HG03571 (cell line): Measurements from ENCODE around the gene CFAP299.

Experiments used
- ATAC-seq: cut with Tn5 transposase; IDR thresholded peaks from one replicate; pipeline ENCODE4 v1.9.1; 2021; ENCODE audit not compliant: unreplicated experiment

Gene CFAP299

GRCh38 chr4:80495865-80496264, 160.3 kb downstream of the CFAP299 start:
- ATAC-seq: no peak

- ATAC-seq: no peak
These were observed 163.2 kb downstream of the CFAP299 start for GRCh38 chr4:80498725-80499124.

GRCh38 chr4:80500613-80501012, 165.1 kb downstream of the CFAP299 start:
- ATAC-seq: no peak

GRCh38 chr4:80507077-80507476, 171.5 kb downstream of the CFAP299 start:
- ATAC-seq: no peak

GRCh38 chr4:80507507-80507906, 172.0 kb downstream of the CFAP299 start:
- no peak for ATAC-seq

GRCh38 chr4:80515496-80515895, 180.0 kb downstream of the CFAP299 start:
- no peak for ATAC-seq

- no peak for ATAC-seq
These were observed 185.9 kb downstream of the CFAP299 start for GRCh38 chr4:80521438-80521837.

- no peak for ATAC-seq
These were observed 191.2 kb downstream of the CFAP299 start for GRCh38 chr4:80526697-80527096.

- no peak for ATAC-seq
These were observed 193.5 kb downstream of the CFAP299 start for GRCh38 chr4:80529026-80529425.

- ATAC-seq: no peak
These were observed 197.3 kb downstream of the CFAP299 start for GRCh38 chr4:80532674-80533333.

- no peak for ATAC-seq
These were observed 200.0 kb downstream of the CFAP299 start for GRCh38 chr4:80535551-80535950.

GRCh38 chr4:80538276-80538926, 202.9 kb downstream of the CFAP299 start:
- no peak for ATAC-seq

- no peak for ATAC-seq
These were observed 203.7 kb downstream of the CFAP299 start for GRCh38 chr4:80539190-80539589.

GRCh38 chr4:80540349-80540748, 204.8 kb downstream of the CFAP299 start:
- ATAC-seq: no peak

- peak; percentile 96 for ATAC-seq
These were observed 205.4 kb downstream of the CFAP299 start for GRCh38 chr4:80540785-80541469.

GRCh38 chr4:80542747-80543146, 207.2 kb downstream of the CFAP299 start:
- ATAC-seq: no peak

GRCh38 chr4:80560337-80560736, 224.8 kb downstream of the CFAP299 start:
- ATAC-seq: no peak

- no peak for ATAC-seq
These were observed 230.8 kb downstream of the CFAP299 start for GRCh38 chr4:80566203-80566872.

- ATAC-seq: no peak
These were observed 233.4 kb downstream of the CFAP299 start for GRCh38 chr4:80568891-80569290.

GRCh38 chr4:80576796-80577195, 241.3 kb downstream of the CFAP299 start:
- no peak for ATAC-seq

GRCh38 chr4:80578001-80578400, 242.5 kb downstream of the CFAP299 start:
- ATAC-seq: no peak

- no peak for ATAC-seq
These were observed 250.0 kb downstream of the CFAP299 start for GRCh38 chr4:80585542-80585941.
